H1 (cell line): Measurements from ENCODE around the gene GNG7. TPM values are rescaled to one million over a fixed set of nuclear protein-coding genes. Genes with fewer than 3 reads are reported as not detected.
"Not testable (repeated sequence)": the region's sequence is repeated elsewhere in the genome, so short reads cannot be mapped to it uniquely, and the experiment has no call there.

ENCODE experiments used
- CTCF ChIA-PET: fragments of 300-600 bp; sonication (Branson Sonifier 250); formaldehyde crosslinking; loops from one replicate; lab custom pipeline; 2021; ENCODE audit not compliant: partially characterized antibody; lab: Charles Lee
- POLR2A ChIA-PET: fragments of 300-600 bp; sonication (Branson Sonifier 250); formaldehyde crosslinking; loops from one replicate; lab custom pipeline; 2021; ENCODE audit warnings: inconsistent platforms; ENCODE audit not compliant: partially characterized antibody; lab: Charles Lee
- DNase-seq, 2 experiments: peaks; one replicate each; pipeline versions ENCODE4 v3.0.0 to v3.0.0-alpha.2; 2010 to 2022; ENCODE audit warnings: low spot score in 2 of 2, low read depth in 1 of 2, mixed read lengths in 1 of 2
- FAIRE-seq: peaks from 2 replicates; lab custom pipeline; 2011; peaks lifted over from hg19 to GRCh38; lab: Jason Lieb, UNC
- H2AFZ ChIP-seq: 2 replicates; pipeline ENCODE4 v1.8.1; 2012; ENCODE audit warnings: low read length, inconsistent platforms
- H2AK5ac ChIP-seq: 2 replicates; pipeline ENCODE4 v1.6.1; 2013; ENCODE audit warnings: low read depth, low read length
- H2BK120ac ChIP-seq: replicated peaks from 2 replicates; pipeline ENCODE3; 2013; ENCODE audit warnings: low read depth, low read length, inconsistent platforms
- H2BK12ac ChIP-seq: 2 replicates; pipeline ENCODE4 v1.6.1; 2013; ENCODE audit warnings: low read depth, low read length
- H2BK15ac ChIP-seq: 2 replicates; pipeline ENCODE4 v1.6.1; 2013; ENCODE audit warnings: low read length
- H2BK20ac ChIP-seq: 2 replicates; pipeline ENCODE4 v1.6.1; 2013; ENCODE audit warnings: low read length
- H2BK5ac ChIP-seq: 2 replicates; pipeline ENCODE4 v1.6.1; 2013; ENCODE audit warnings: low read depth, low read length
- H3K14ac ChIP-seq: 2 replicates; pipeline ENCODE4 v1.6.1; 2013; ENCODE audit warnings: inconsistent platforms; ENCODE audit not compliant: insufficient read length
- H3K18ac ChIP-seq: 2 replicates; pipeline ENCODE4 v1.6.1; 2013; ENCODE audit warnings: low read length; ENCODE audit errors: extremely low read depth
- H3K23ac ChIP-seq: 2 replicates; pipeline ENCODE4 v1.6.1; 2013; ENCODE audit warnings: inconsistent platforms; ENCODE audit not compliant: insufficient read length
- H3K23me2 ChIP-seq: 2 replicates; pipeline ENCODE4 v1.6.1; 2013; ENCODE audit warnings: low read depth, low read length
- H3K27ac ChIP-seq: 2 replicates; pipeline ENCODE4 v1.6.1; 2011; ENCODE audit warnings: low read depth, low read length, inconsistent platforms
- H3K27me3 ChIP-seq, 4 experiments: replicated peaks in 1 of 4; 1 replicate in 1 of 4; 2 replicates in 3 of 4; pipeline versions ENCODE4 v1.6.1 to v1.8.1; 2011 to 2013; ENCODE audit warnings: low read length in 3 of 4, mild to moderate bottlenecking in 3 of 4, inconsistent platforms in 2 of 4, mixed read lengths in 2 of 4, moderate library complexity in 1 of 4; ENCODE audit not compliant: control insufficient read depth in 3 of 4, insufficient read depth in 3 of 4; ENCODE audit errors: extremely low read depth in 1 of 4
- H3K36me3 ChIP-seq, 4 experiments: 2 replicates each; pipeline versions ENCODE4 v1.6.1 to v1.8.1; 2011 to 2013; ENCODE audit warnings: mild to moderate bottlenecking in 4 of 4, low read length in 3 of 4, moderate library complexity in 2 of 4, control low read depth in 1 of 4, inconsistent platforms in 1 of 4; ENCODE audit not compliant: insufficient read depth in 4 of 4, control insufficient read depth in 2 of 4
- H3K4ac ChIP-seq: replicated peaks from 2 replicates; pipeline ENCODE3; 2013; ENCODE audit warnings: low read length, low read depth, mixed read lengths, inconsistent platforms; ENCODE audit not compliant: insufficient read length
- H3K4me1 ChIP-seq, 4 experiments: replicated peaks in 1 of 4; 1 replicate in 1 of 4; 2 replicates in 3 of 4; pipeline versions ENCODE4 v1.6.1 to v1.8.1; 2011 to 2013; ENCODE audit warnings: low read length in 3 of 4, inconsistent platforms in 2 of 4, mixed read lengths in 1 of 4; ENCODE audit not compliant: insufficient read depth in 4 of 4, control insufficient read depth in 3 of 4
- H3K4me2 ChIP-seq, 2 experiments: 2 replicates each; pipeline versions ENCODE4 v1.6.1 to v1.8.1; 2011 to 2013; ENCODE audit warnings: low read depth in 2 of 2, low read length in 2 of 2, control low read depth in 1 of 2, inconsistent platforms in 1 of 2, mild to moderate bottlenecking in 1 of 2; ENCODE audit not compliant: insufficient read depth in 1 of 2
- H3K4me3 ChIP-seq, 4 experiments: fragments of 200-600, 300-600 bp in 1 of 4; sonication (generic), shearing (Covaris generic), sonication (Bioruptor Twin) in 1 of 4; 2 replicates each; pipeline versions ENCODE4 v1.5.1 to v1.8.1; 2011 to 2016; ENCODE audit warnings: low read length in 4 of 4, low read depth in 3 of 4, control low read depth in 2 of 4, inconsistent platforms in 2 of 4, mild to moderate bottlenecking in 2 of 4, mixed read lengths in 1 of 4, moderate library complexity in 1 of 4; ENCODE audit not compliant: insufficient read depth in 2 of 4; ENCODE audit errors: extremely low read depth in 1 of 4
- H3K56ac ChIP-seq: replicated peaks from 2 replicates; pipeline ENCODE3; 2013; ENCODE audit warnings: low read depth, mild to moderate bottlenecking, mixed read lengths, low read length, inconsistent platforms; ENCODE audit not compliant: insufficient read length
- H3K79me1 ChIP-seq: 2 replicates; pipeline ENCODE4 v1.6.1; 2013; ENCODE audit warnings: low read depth, low read length, control low read depth
- H3K79me2 ChIP-seq, 2 experiments: 2 replicates each; pipeline versions ENCODE4 v1.6.1 to v1.8.1; 2012 to 2013; ENCODE audit warnings: low read length in 2 of 2, mild to moderate bottlenecking in 2 of 2, inconsistent platforms in 1 of 2; ENCODE audit not compliant: insufficient read depth in 2 of 2, control insufficient read depth in 1 of 2
- H3K9ac ChIP-seq, 4 experiments: replicated peaks in 1 of 4; 1 replicate in 1 of 4; 2 replicates in 3 of 4; pipeline versions ENCODE4 v1.6.1 to v1.8.1; 2011 to 2013; ENCODE audit warnings: low read depth in 3 of 4, low read length in 3 of 4, control low read depth in 2 of 4, mild to moderate bottlenecking in 2 of 4, moderate library complexity in 2 of 4, inconsistent platforms in 1 of 4; ENCODE audit errors: extremely low read depth in 1 of 4
- H3K9me3 ChIP-seq, 2 experiments: 2 replicates each; pipeline versions ENCODE4 v1.6.1 to v1.8.1; 2012 to 2013; ENCODE audit warnings: mild to moderate bottlenecking in 2 of 2, moderate library complexity in 2 of 2, control low read depth in 1 of 2, inconsistent platforms in 1 of 2, low read depth in 1 of 2, low read length in 1 of 2, mixed read lengths in 1 of 2; ENCODE audit not compliant: insufficient read depth in 2 of 2
- H4K20me1 ChIP-seq, 2 experiments: replicated peaks in 1 of 2; 2 replicates each; pipeline versions ENCODE3 to v1.8.1; 2011 to 2013; ENCODE audit warnings: inconsistent platforms in 2 of 2, low read length in 2 of 2, mild to moderate bottlenecking in 1 of 2; ENCODE audit not compliant: insufficient read depth in 2 of 2, control insufficient read depth in 1 of 2
- H4K5ac ChIP-seq: 2 replicates; pipeline ENCODE4 v1.6.1; 2013; ENCODE audit warnings: low read length, low read depth, mixed read lengths, inconsistent platforms; ENCODE audit not compliant: insufficient read length
- H4K8ac ChIP-seq: 2 replicates; pipeline ENCODE4 v1.8.0; 2013; ENCODE audit warnings: mild to moderate bottlenecking, moderate library complexity, low read length, inconsistent platforms; ENCODE audit not compliant: insufficient read depth; ENCODE audit errors: extremely low read depth
- H4K91ac ChIP-seq: replicated peaks from 2 replicates; pipeline ENCODE3; 2013; ENCODE audit warnings: low read length, mixed read lengths, inconsistent platforms; ENCODE audit not compliant: insufficient read length
- WGBS, 2 experiments: shearing (Covaris generic) in 1 of 2; methylation state at CpG; one replicate each; pipeline versions ENCODE4 v1.1.6 to v1.1.7; 2013 to 2015; ENCODE audit warnings: low lambda C conversion rate in 2 of 2, mixed read lengths in 2 of 2, inconsistent platforms in 1 of 2, low coverage in 1 of 2, missing lambda C conversion rate in 1 of 2; ENCODE audit not compliant: insufficient replicate concordance in 2 of 2, insufficient coverage in 1 of 2, insufficient read length in 1 of 2; ENCODE audit errors: extremely low coverage in 1 of 2, missing lambda C conversion rate in 1 of 2; 5-methylcytosine and 5-hydroxymethylcytosine counted together
- polyA plus RNA-seq, 7 experiments: library from polyadenylated mRNA; depleted of rRNA in 3 of 7; stranded (reverse) in 5 of 7; unstranded in 2 of 7; fragments of >200 nt in 5 of 7; fragments of 200-250 nt in 2 of 7; gene quantifications; 1 replicate in 5 of 7; 2 replicates in 1 of 7; 4 replicates in 1 of 7; pipeline versions ENCODE4 v1.2.1 to v1.2.3, GENCODE V29; 2011 to 2013; ENCODE audit warnings: missing spikeins in 2 of 7, mixed read lengths in 2 of 7
- total RNA-seq: library from RNA; stranded (reverse); fragmentation: NEBNext Ultra II Directional; extraction: Animal tissue kit (Norgen Biotek cat#: 25700); gene quantifications from 2 replicates; pipeline ENCODE4 v1.2.1, GENCODE V29; 2021

Gene GNG7
- total and polyA plus RNA-seq, 2 of the 8 experiments (the other 6 are each of a cell fraction or from before 2014, with no cell fraction given), result 2.8 to 7.8 TPM

GRCh38 chr19:2529942-2530341, 172.6 kb downstream of the GNG7 start:
- H3K4me2 ChIP-seq, result not testable (repeated sequence)

More at GRCh38 chr19:2529942-2530341, 172.6 kb downstream of the GNG7 start:
- not testable (repeated sequence) for H2BK5ac ChIP-seq, FAIRE-seq, H4K8ac ChIP-seq, H3K18ac ChIP-seq, H4K5ac ChIP-seq, H3K27ac ChIP-seq, H2BK15ac ChIP-seq, H3K4me1 ChIP-seq, H3K79me1 ChIP-seq, H3K27me3 ChIP-seq, DNase-seq, H3K14ac ChIP-seq, H4K91ac ChIP-seq, H3K9ac ChIP-seq, H3K36me3 ChIP-seq, H2BK12ac ChIP-seq, H2AK5ac ChIP-seq, H4K20me1 ChIP-seq, H3K56ac ChIP-seq, H2AFZ ChIP-seq, H3K23me2 ChIP-seq, H3K4ac ChIP-seq, H3K23ac ChIP-seq, H2BK20ac ChIP-seq, H3K79me2 ChIP-seq, H2BK120ac ChIP-seq, H3K4me3 ChIP-seq
- ChIA-PET POLR2A (interaction anchor here (1.1 to 3.1 kb wide), 3 partner anchors 13 to 53 kb away, joined by 4 to 18 read pairs (median 9); partner anchors contain the start of gene GADD45B), CTCF (interaction anchor here (0.6 to 1.9 kb wide), 7 partner anchors 11 to 71 kb away, joined by 3 to 7 read pairs (median 3); partner anchors contain the start of gene GADD45B)
- 77% methylated on average over 9 of the region's 10 CpGs; no CpG with 5 or more reads in 1 of the 2 experiments for WGBS, 2 experiments
- H3K9me3 ChIP-seq, result peaks cover 9 to 13% of the 10 kb centered on the region in 2 experiments
